Measurements from ENCODE around the gene SORCS3.

DNA sequence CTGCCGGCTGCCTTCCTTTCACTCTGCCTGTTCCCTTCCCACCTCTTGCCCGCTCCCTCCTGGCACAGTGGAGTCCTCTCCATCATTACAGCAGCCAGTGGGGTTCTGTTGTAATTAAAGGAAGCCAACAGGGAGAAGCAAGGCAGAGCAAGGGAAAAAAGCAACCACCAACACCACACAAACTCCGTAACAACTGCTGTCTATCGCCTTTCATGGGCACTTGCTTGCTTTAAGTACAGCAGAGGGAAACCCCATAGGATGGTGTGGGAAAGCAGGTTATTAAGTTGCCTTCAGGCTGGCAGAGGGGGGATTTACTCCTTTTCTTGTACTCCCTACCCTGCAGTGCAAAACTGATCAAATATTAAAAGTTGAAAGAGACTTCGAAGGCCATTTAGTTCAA is 22.0 kb downstream of the SORCS3 start:
- TF ChIP-seq CTCF (IDR thresholded peaks at IDR 0.05) (no peak), ZFX (IDR thresholded peaks at IDR 0.05; ENCODE audit: borderline replicate concordance) (no peak)
